ENCODE data around the gene ZNF3.
A peak's percentile ranks its signal among the peaks of the same experiment; 100 is the strongest.

ZNF3 gene

GRCh38 chr7:100088621-100089457 is 7.3 kb upstream of the ZNF3 start, which contains the start of gene COPS6:
Gene COPS6, plus strand, starts transcription at chr7:100088969. Its CDS starts 22 bp downstream, at chr7:100088991.
- peak; percentile 75 to 81 (median 78) for DNase-seq
- peaks cover 6% of the 10 kb centered on the region for H3K4me1 ChIP-seq (ENCODE audit: control insufficient read depth, insufficient read depth, low read length, poor library complexity, severe bottlenecking)
- H3K27me3 ChIP-seq (replicated peaks; ENCODE audit: control insufficient read depth, insufficient read depth, low read length, poor library complexity, severe bottlenecking) = no peaks in the 10 kb centered on the region
- peak within 1 kb of the TSS; percentile 71 for H3K4me3 ChIP-seq (ENCODE audit: insufficient read depth, low read depth, low read length, poor library complexity, severe bottlenecking)
- no peaks in the 10 kb centered on the region for H3K9me3 ChIP-seq (ENCODE audit: control insufficient read depth, low read length)
- peak within 1 kb of the TSS; percentile 78 for H3K27ac ChIP-seq (ENCODE audit: insufficient read depth, low read length, poor library complexity, severe bottlenecking)
- H3K36me3 ChIP-seq (ENCODE audit: control insufficient read depth, insufficient read depth, low read length) = peaks cover 36% of the 10 kb centered on the region

- Histone ChIP-seq H3K9me3 (ENCODE audit: control insufficient read depth, low read length) (no peaks in the 10 kb centered on the region), H3K27ac (ENCODE audit: insufficient read depth, low read length, poor library complexity, severe bottlenecking) (peak overlapping the region; percentile 78), H3K27me3 (replicated peaks; ENCODE audit: control insufficient read depth, insufficient read depth, low read length, poor library complexity, severe bottlenecking) (no peaks in the 10 kb centered on the region), H3K36me3 (ENCODE audit: control insufficient read depth, insufficient read depth, low read length) (peaks cover 29% of the 10 kb centered on the region), H3K4me1 (ENCODE audit: control insufficient read depth, insufficient read depth, low read length, poor library complexity, severe bottlenecking) (peaks cover 6% of the 10 kb centered on the region), H3K4me3 (ENCODE audit: insufficient read depth, low read depth, low read length, poor library complexity, severe bottlenecking) (peak overlapping the region; percentile 71)
- DNase-seq = no peak
Measured at GRCh38 chr7:100088095-100088620, 6.6 kb upstream of the ZNF3 start.

GRCh38 chr7:100087055-100087750 is 5.7 kb upstream of the ZNF3 start:
- no peak for DNase-seq
- H3K4me3 ChIP-seq (ENCODE audit: insufficient read depth, low read depth, low read length, poor library complexity, severe bottlenecking) = no peak overlapping the region
- peaks cover 19% of the 10 kb centered on the region for H3K36me3 ChIP-seq (ENCODE audit: control insufficient read depth, insufficient read depth, low read length)
- peaks cover 13% of the 10 kb centered on the region for H3K4me1 ChIP-seq (ENCODE audit: control insufficient read depth, insufficient read depth, low read length, poor library complexity, severe bottlenecking)
- no peaks in the 10 kb centered on the region for H3K27me3 ChIP-seq (replicated peaks; ENCODE audit: control insufficient read depth, insufficient read depth, low read length, poor library complexity, severe bottlenecking)
- H3K9me3 ChIP-seq (ENCODE audit: control insufficient read depth, low read length) = no peaks in the 10 kb centered on the region
- H3K27ac ChIP-seq (ENCODE audit: insufficient read depth, low read length, poor library complexity, severe bottlenecking) = no peak overlapping the region

GRCh38 chr7:100085515-100085914 is 4.0 kb upstream of the ZNF3 start:
- no peak overlapping the region for H3K27ac ChIP-seq (ENCODE audit: insufficient read depth, low read length, poor library complexity, severe bottlenecking)
- H3K4me3 ChIP-seq (ENCODE audit: insufficient read depth, low read depth, low read length, poor library complexity, severe bottlenecking) = no peak overlapping the region
- peaks cover 18% of the 10 kb centered on the region for H3K4me1 ChIP-seq (ENCODE audit: control insufficient read depth, insufficient read depth, low read length, poor library complexity, severe bottlenecking)

GRCh38 chr7:100082978-100083377 is 1.5 kb upstream of the ZNF3 start:
- Histone ChIP-seq H3K27ac (ENCODE audit: insufficient read depth, low read length, poor library complexity, severe bottlenecking) (no peak overlapping the region), H3K27me3 (replicated peaks; ENCODE audit: control insufficient read depth, insufficient read depth, low read length, poor library complexity, severe bottlenecking) (no peaks in the 10 kb centered on the region), H3K4me1 (ENCODE audit: control insufficient read depth, insufficient read depth, low read length, poor library complexity, severe bottlenecking) (peaks cover 14% of the 10 kb centered on the region), H3K36me3 (ENCODE audit: control insufficient read depth, insufficient read depth, low read length) (peaks cover 10% of the 10 kb centered on the region), H3K4me3 (ENCODE audit: insufficient read depth, low read depth, low read length, poor library complexity, severe bottlenecking) (no peak overlapping the region), H3K9me3 (ENCODE audit: control insufficient read depth, low read length) (no peaks in the 10 kb centered on the region)
- no peak for DNase-seq

More at GRCh38 chr7:100085515-100085914, 4.0 kb upstream of the ZNF3 start:
- Histone ChIP-seq H3K36me3 (ENCODE audit: control insufficient read depth, insufficient read depth, low read length) (peaks cover 3% of the 10 kb centered on the region), H3K27me3 (replicated peaks; ENCODE audit: control insufficient read depth, insufficient read depth, low read length, poor library complexity, severe bottlenecking) (no peaks in the 10 kb centered on the region), H3K9me3 (ENCODE audit: control insufficient read depth, low read length) (no peaks in the 10 kb centered on the region)
- no peak for DNase-seq

GRCh38 chr7:100080907-100081534 is 502 bp downstream of the ZNF3 start:
- Histone ChIP-seq H3K4me3 (ENCODE audit: insufficient read depth, low read depth, low read length, poor library complexity, severe bottlenecking) (peak overlapping the region; percentile 80), H3K9me3 (ENCODE audit: control insufficient read depth, low read length) (no peaks in the 10 kb centered on the region), H3K27me3 (replicated peaks; ENCODE audit: control insufficient read depth, insufficient read depth, low read length, poor library complexity, severe bottlenecking) (no peaks in the 10 kb centered on the region), H3K4me1 (ENCODE audit: control insufficient read depth, insufficient read depth, low read length, poor library complexity, severe bottlenecking) (peaks cover 14% of the 10 kb centered on the region), H3K27ac (ENCODE audit: insufficient read depth, low read length, poor library complexity, severe bottlenecking) (peak overlapping the region; percentile 83), H3K36me3 (ENCODE audit: control insufficient read depth, insufficient read depth, low read length) (peaks cover 22% of the 10 kb centered on the region)
- no peak for DNase-seq

GRCh38 chr7:100079024-100079560 is 2.4 kb downstream of the ZNF3 start:
- Histone ChIP-seq H3K27ac (ENCODE audit: insufficient read depth, low read length, poor library complexity, severe bottlenecking) (no peak overlapping the region), H3K4me1 (ENCODE audit: control insufficient read depth, insufficient read depth, low read length, poor library complexity, severe bottlenecking) (peaks cover 14% of the 10 kb centered on the region), H3K4me3 (ENCODE audit: insufficient read depth, low read depth, low read length, poor library complexity, severe bottlenecking) (no peak overlapping the region), H3K36me3 (ENCODE audit: control insufficient read depth, insufficient read depth, low read length) (peaks cover 40% of the 10 kb centered on the region), H3K27me3 (replicated peaks; ENCODE audit: control insufficient read depth, insufficient read depth, low read length, poor library complexity, severe bottlenecking) (no peaks in the 10 kb centered on the region), H3K9me3 (ENCODE audit: control insufficient read depth, low read length) (no peaks in the 10 kb centered on the region)
- no peak for DNase-seq

GRCh38 chr7:100077205-100077604 is 4.3 kb downstream of the ZNF3 start:
- Histone ChIP-seq H3K27ac (ENCODE audit: insufficient read depth, low read length, poor library complexity, severe bottlenecking) (no peak overlapping the region), H3K27me3 (replicated peaks; ENCODE audit: control insufficient read depth, insufficient read depth, low read length, poor library complexity, severe bottlenecking) (no peaks in the 10 kb centered on the region), H3K9me3 (ENCODE audit: control insufficient read depth, low read length) (peaks cover 3% of the 10 kb centered on the region), H3K4me3 (ENCODE audit: insufficient read depth, low read depth, low read length, poor library complexity, severe bottlenecking) (no peak overlapping the region), H3K4me1 (ENCODE audit: control insufficient read depth, insufficient read depth, low read length, poor library complexity, severe bottlenecking) (peaks cover 7% of the 10 kb centered on the region), H3K36me3 (ENCODE audit: control insufficient read depth, insufficient read depth, low read length) (peaks cover 59% of the 10 kb centered on the region)
- no peak for DNase-seq

- Histone ChIP-seq H3K4me1 (ENCODE audit: control insufficient read depth, insufficient read depth, low read length, poor library complexity, severe bottlenecking) (peaks cover 2% of the 10 kb centered on the region), H3K27ac (ENCODE audit: insufficient read depth, low read length, poor library complexity, severe bottlenecking) (no peak overlapping the region), H3K9me3 (ENCODE audit: control insufficient read depth, low read length) (peaks cover 20% of the 10 kb centered on the region), H3K27me3 (replicated peaks; ENCODE audit: control insufficient read depth, insufficient read depth, low read length, poor library complexity, severe bottlenecking) (no peaks in the 10 kb centered on the region), H3K4me3 (ENCODE audit: insufficient read depth, low read depth, low read length, poor library complexity, severe bottlenecking) (no peak overlapping the region), H3K36me3 (ENCODE audit: control insufficient read depth, insufficient read depth, low read length) (peaks cover 77% of the 10 kb centered on the region)
- no peak for DNase-seq
Measured at GRCh38 chr7:100075418-100075817, 6.1 kb downstream of the ZNF3 start.
